Calu3 (cell line): ENCODE measurements around the gene CR1L. TPM values are rescaled to one million over a fixed set of nuclear protein-coding genes. Genes with fewer than 3 reads are reported as not detected.
"Not testable (repeated sequence)": the region's sequence is repeated elsewhere in the genome, so short reads cannot be mapped to it uniquely, and the experiment has no call there.

Source experiments
- BruUV-seq: library from RNA; stranded (reverse); fragments of 400-500 nt; replicated peaks from 2 replicates; lab custom pipeline; 2021; lab: Mats Ljungman, UMichigan
- CTCF ChIA-PET: fragments of 300-600 bp; sonication (Branson Sonifier 250); formaldehyde crosslinking; loops from one replicate; lab custom pipeline; 2022; ENCODE audit warnings: antibody characterized with exemption; lab: Charles Lee
- DNase-seq: peaks from one replicate; pipeline ENCODE4 v3.0.0; 2022
- H3K27ac Mint-ChIP-seq: one replicate; pipeline ENCODE4 v1.8.0; 2022; ENCODE audit warnings: mixed read lengths; ENCODE audit not compliant: unreplicated experiment
- H3K27me3 Mint-ChIP-seq: one replicate; pipeline ENCODE4 v1.8.0; 2022; ENCODE audit warnings: mixed read lengths; ENCODE audit not compliant: unreplicated experiment
- H3K36me3 Mint-ChIP-seq: one replicate; pipeline ENCODE4 v1.8.0; 2022; ENCODE audit warnings: mild to moderate bottlenecking, moderate library complexity, mixed read lengths; ENCODE audit not compliant: insufficient read depth, unreplicated experiment
- H3K4me1 Mint-ChIP-seq: one replicate; pipeline ENCODE4 v1.8.0; 2022; ENCODE audit warnings: mild to moderate bottlenecking, low read depth, mixed read lengths; ENCODE audit not compliant: unreplicated experiment
- H3K4me3 Mint-ChIP-seq: one replicate; pipeline ENCODE4 v1.8.0; 2022; ENCODE audit warnings: mild to moderate bottlenecking, low read depth, moderate library complexity, mixed read lengths; ENCODE audit not compliant: unreplicated experiment
- H3K9me3 Mint-ChIP-seq: one replicate; pipeline ENCODE4 v1.8.0; 2022; ENCODE audit warnings: low read depth, mixed read lengths; ENCODE audit not compliant: unreplicated experiment
- intact Hi-C: fragments of 100-400 bp; cut with micrococcal nuclease; formaldehyde crosslinking; loops from one replicate; pipeline ENCODE4 v1.10.0; 2022; ENCODE audit not compliant: unreplicated experiment
- total RNA-seq: library from RNA; stranded (reverse); gene quantifications from 2 replicates; pipeline ENCODE4 v1.2.3, GENCODE V29; 2022
- TF ChIP-seq, protein P1 (sequence below): fragments of 200-600 bp; IDR thresholded peaks from one replicate; pipeline ENCODE4 v1.8.0; 2022; ENCODE audit warnings: antibody characterized with exemption; ENCODE audit not compliant: unreplicated experiment

Gene CR1L
- total RNA-seq, 1 experiment from 2014 or later, result not detected

DNA sequence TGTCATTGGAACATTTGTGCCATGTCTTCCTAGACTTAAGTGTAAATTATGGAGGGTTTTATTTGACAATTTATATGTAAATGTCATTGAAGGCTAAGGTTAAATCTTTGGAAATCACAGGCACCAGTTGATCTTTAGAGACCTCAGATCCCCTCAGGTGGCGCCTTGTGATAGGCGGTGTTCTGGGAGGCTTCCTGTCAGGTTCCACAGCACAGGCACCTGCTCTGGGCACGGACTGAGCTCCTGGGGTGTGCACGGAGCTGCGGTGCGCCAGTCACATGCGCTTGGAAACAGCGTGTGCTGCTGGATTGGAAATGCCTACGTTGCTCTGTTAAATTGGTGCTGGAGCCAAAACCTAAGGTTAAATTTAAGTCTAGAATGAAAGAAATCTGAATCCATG is 119.0 kb downstream of the CR1L start:
- DNase-seq, result no peak
- H3K36me3 Mint-ChIP-seq, result peaks cover 97% of the 10 kb centered on the region
- BruUV-seq, result no TSS peak
- H3K4me1 Mint-ChIP-seq, result no peaks in the 10 kb centered on the region
- no peak overlapping the region for H3K4me3 Mint-ChIP-seq
- TF ChIP-seq, protein P1, sequence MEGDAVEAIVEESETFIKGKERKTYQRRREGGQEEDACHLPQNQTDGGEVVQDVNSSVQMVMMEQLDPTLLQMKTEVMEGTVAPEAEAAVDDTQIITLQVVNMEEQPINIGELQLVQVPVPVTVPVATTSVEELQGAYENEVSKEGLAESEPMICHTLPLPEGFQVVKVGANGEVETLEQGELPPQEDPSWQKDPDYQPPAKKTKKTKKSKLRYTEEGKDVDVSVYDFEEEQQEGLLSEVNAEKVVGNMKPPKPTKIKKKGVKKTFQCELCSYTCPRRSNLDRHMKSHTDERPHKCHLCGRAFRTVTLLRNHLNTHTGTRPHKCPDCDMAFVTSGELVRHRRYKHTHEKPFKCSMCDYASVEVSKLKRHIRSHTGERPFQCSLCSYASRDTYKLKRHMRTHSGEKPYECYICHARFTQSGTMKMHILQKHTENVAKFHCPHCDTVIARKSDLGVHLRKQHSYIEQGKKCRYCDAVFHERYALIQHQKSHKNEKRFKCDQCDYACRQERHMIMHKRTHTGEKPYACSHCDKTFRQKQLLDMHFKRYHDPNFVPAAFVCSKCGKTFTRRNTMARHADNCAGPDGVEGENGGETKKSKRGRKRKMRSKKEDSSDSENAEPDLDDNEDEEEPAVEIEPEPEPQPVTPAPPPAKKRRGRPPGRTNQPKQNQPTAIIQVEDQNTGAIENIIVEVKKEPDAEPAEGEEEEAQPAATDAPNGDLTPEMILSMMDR, result no peak
- no peak overlapping the region for H3K27ac Mint-ChIP-seq
- H3K27me3 Mint-ChIP-seq, result no peaks in the 10 kb centered on the region
- intact Hi-C loops, result no loop called here
- H3K9me3 Mint-ChIP-seq, result no peaks in the 10 kb centered on the region
- CTCF ChIA-PET, result no interaction called here

DNA sequence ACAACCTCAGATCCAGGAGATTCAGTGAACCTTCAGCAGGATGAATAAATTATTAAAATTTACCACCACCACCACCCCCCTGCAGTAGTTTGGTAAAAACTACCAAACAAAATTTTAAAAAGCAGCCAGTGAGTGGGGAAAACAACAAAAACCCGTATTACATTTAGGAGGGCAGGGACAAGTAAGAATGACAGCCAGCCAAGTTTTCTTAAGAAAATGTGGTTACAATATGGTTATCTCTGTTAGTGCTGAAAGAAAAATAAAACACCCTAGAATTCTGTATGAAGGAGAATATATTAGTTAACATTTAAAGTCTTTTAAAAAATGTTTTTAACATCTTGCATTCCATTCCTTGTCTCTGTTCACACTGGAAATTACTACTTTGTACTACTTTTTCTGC is 121.6 kb downstream of the CR1L start:
- BruUV-seq, result no TSS peak
- no peaks in the 10 kb centered on the region for H3K9me3 Mint-ChIP-seq

DNA sequence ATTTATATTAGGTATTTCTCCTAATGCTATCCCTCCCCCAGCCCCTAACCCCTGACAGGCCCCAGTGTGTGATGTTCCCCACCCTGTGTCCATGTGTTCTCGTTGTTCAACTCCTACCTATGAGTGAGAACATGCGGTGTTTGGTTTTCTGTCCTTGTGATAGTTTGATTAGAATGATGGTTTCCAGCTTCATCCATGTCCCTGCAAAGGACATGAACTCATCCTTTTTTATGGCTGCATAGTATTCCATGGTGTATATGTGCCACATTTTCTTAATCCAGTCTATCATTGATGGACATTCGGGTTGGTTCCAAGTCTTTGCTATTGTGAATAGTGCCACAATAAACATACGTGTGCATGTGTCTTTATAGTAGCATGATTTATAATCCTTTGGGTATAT is 125.6 kb downstream of the CR1L start:
- H3K9me3 Mint-ChIP-seq, DNase-seq, H3K4me3 Mint-ChIP-seq, CTCF ChIA-PET, BruUV-seq, H3K27me3 Mint-ChIP-seq, H3K27ac Mint-ChIP-seq, intact Hi-C loops: not testable (repeated sequence)
- H3K4me1 Mint-ChIP-seq, result peaks cover 27% of the 10 kb centered on the region
- peaks cover 78% of the 10 kb centered on the region for H3K36me3 Mint-ChIP-seq

More for the DNA sequence above, 121.6 kb downstream of the CR1L start:
- peak overlapping the region; percentile 72 for H3K27ac Mint-ChIP-seq
- no peak overlapping the region for H3K4me3 Mint-ChIP-seq
- H3K36me3 Mint-ChIP-seq, result peaks cover 92% of the 10 kb centered on the region
- TF ChIP-seq, protein P1, result no peak
- no peaks in the 10 kb centered on the region for H3K27me3 Mint-ChIP-seq
- DNase-seq, result no peak
- H3K4me1 Mint-ChIP-seq, result no peaks in the 10 kb centered on the region
- intact Hi-C loops, result no loop called here
- CTCF ChIA-PET, result no interaction called here

Other genes with a start within 250 kb of the CR1L start
- 0.83 and 2.6 TPM in 2 replicates for gene CR2, start 190.8 kb upstream of the CR1L start, total RNA-seq
- gene CR1, start 149.0 kb upstream of the CR1L start, total RNA-seq, result not detected in 2 replicates
- gene CD46, start 106.9 kb downstream of the CR1L start, total RNA-seq, result 487 and 635 TPM in 2 replicates